H7 (cell line): Measurements from ENCODE around the gene PPP1R15B. TPM values are rescaled to one million over a fixed set of nuclear protein-coding genes. Genes with fewer than 3 reads are reported as not detected.
A peak's percentile ranks its signal among the peaks of the same experiment; 100 is the strongest.

ENCODE experiments used
- DNase-seq: peaks from one replicate; pipeline ENCODE4 v3.0.0; 2012
- H3K27me3 ChIP-seq: 2 replicates; pipeline ENCODE4 v1.6.0; 2011; ENCODE audit warnings: mild to moderate bottlenecking, low read length; ENCODE audit not compliant: control insufficient read depth, insufficient read depth
- H3K36me3 ChIP-seq: replicated peaks from 2 replicates; pipeline ENCODE4 v1.5.1; 2011; ENCODE audit warnings: low read length; ENCODE audit not compliant: control insufficient read depth, insufficient read depth
- H3K4me3 ChIP-seq: 2 replicates; pipeline ENCODE4 v1.5.1; 2011; ENCODE audit warnings: low read depth, mild to moderate bottlenecking, control low read depth, low read length, moderate library complexity; ENCODE audit not compliant: insufficient read depth
- total RNA-seq: library from RNA; depleted of rRNA; stranded (reverse); fragments of >200 nt; shearing (Covaris generic); gene quantifications from 2 replicates; pipeline ENCODE4 v1.2.3, GENCODE V29; 2014; rRNA removed

Gene PPP1R15B
- total RNA-seq, 1 experiment from 2014 or later: 37.1 TPM

- Histone ChIP-seq H3K27me3 (peaks cover 10% of the 10 kb centered on the region), H3K36me3 (no peaks in the 10 kb centered on the region), H3K4me3 (no peak overlapping the region)
- peak; percentile 24 for DNase-seq
These were observed 49.8 kb downstream of the PPP1R15B start for GRCh38 chr1:204361781-204362180.

- no peaks in the 10 kb centered on the region for H3K36me3 ChIP-seq
- peaks cover 10% of the 10 kb centered on the region for H3K27me3 ChIP-seq
- H3K4me3 ChIP-seq: no peak overlapping the region
- peak; percentile 27 for DNase-seq
These were observed 50.3 kb downstream of the PPP1R15B start for GRCh38 chr1:204361341-204361771.

GRCh38 chr1:204360314-204360713 lies 51.3 kb downstream of the PPP1R15B start:
- DNase-seq: no peak
- Histone ChIP-seq H3K27me3 (peaks cover 10% of the 10 kb centered on the region), H3K4me3 (no peak overlapping the region), H3K36me3 (no peaks in the 10 kb centered on the region)

- peak; percentile 74 for DNase-seq
- H3K36me3 ChIP-seq: no peaks in the 10 kb centered on the region
- peaks cover 10% of the 10 kb centered on the region for H3K27me3 ChIP-seq
- peak within 1 kb of the TSS; percentile 12; the same call in 1 of the 2 replicates for H3K4me3 ChIP-seq
These were observed 52.0 kb downstream of the PPP1R15B start, which contains the start of gene PLEKHA6 for GRCh38 chr1:204359474-204360255. Gene PLEKHA6 (minus strand): TSS chr1:204359929. CDS start chr1:204273727, 86,202 bp downstream.

- H3K27me3 ChIP-seq: peaks cover 10% of the 10 kb centered on the region
- no peak for DNase-seq
- no peak overlapping the region for H3K4me3 ChIP-seq
These were observed 52.5 kb downstream of the PPP1R15B start for GRCh38 chr1:204359131-204359473.

GRCh38 chr1:204358605-204359004 lies 53.0 kb downstream of the PPP1R15B start:
- Histone ChIP-seq H3K4me3 (no peak overlapping the region), H3K36me3 (no peaks in the 10 kb centered on the region)

More at GRCh38 chr1:204359131-204359473, 52.5 kb downstream of the PPP1R15B start:
- H3K36me3 ChIP-seq: no peaks in the 10 kb centered on the region

GRCh38 chr1:204357551-204358490 lies 53.8 kb downstream of the PPP1R15B start:
- H3K4me3 ChIP-seq: no peak overlapping the region
- peaks cover 6% of the 10 kb centered on the region for H3K27me3 ChIP-seq
- H3K36me3 ChIP-seq: no peaks in the 10 kb centered on the region
- peak; percentile 73 for DNase-seq

More at GRCh38 chr1:204358605-204359004, 53.0 kb downstream of the PPP1R15B start:
- peak; percentile 50 for DNase-seq
- H3K27me3 ChIP-seq: peaks cover 10% of the 10 kb centered on the region

GRCh38 chr1:204356997-204357396 lies 54.6 kb downstream of the PPP1R15B start:
- H3K4me3 ChIP-seq: no peak overlapping the region

GRCh38 chr1:204355913-204356312 lies 55.7 kb downstream of the PPP1R15B start:
- DNase-seq: no peak
- Histone ChIP-seq H3K4me3 (no peak overlapping the region), H3K27me3 (peaks cover 2% of the 10 kb centered on the region), H3K36me3 (no peaks in the 10 kb centered on the region)

More at GRCh38 chr1:204356997-204357396, 54.6 kb downstream of the PPP1R15B start:
- H3K36me3 ChIP-seq: no peaks in the 10 kb centered on the region
- peaks cover 2% of the 10 kb centered on the region for H3K27me3 ChIP-seq
- DNase-seq: no peak

- no peak for DNase-seq
- Histone ChIP-seq H3K4me3 (no peak overlapping the region), H3K27me3 (peaks cover 2% of the 10 kb centered on the region), H3K36me3 (no peaks in the 10 kb centered on the region)
These were observed 57.0 kb downstream of the PPP1R15B start for GRCh38 chr1:204354579-204354978.

Other genes starting within 250 kb of the PPP1R15B start
- gene REN, start 245.5 kb downstream of the PPP1R15B start, total RNA-seq: not detected in 2 replicates
- not detected in 2 replicates for gene KISS1, start 215.3 kb downstream of the PPP1R15B start, total RNA-seq
- 0.76 and 1.0 TPM in 2 replicates for gene GOLT1A, start 197.8 kb downstream of the PPP1R15B start, total RNA-seq
- 3.0 and 5.1 TPM in 2 replicates for gene PLEKHA6, start 51.9 kb downstream of the PPP1R15B start, total RNA-seq
- gene PIK3C2B, start 83.0 kb upstream of the PPP1R15B start, total RNA-seq: 14.7 and 18.1 TPM in 2 replicates
- gene MDM4, start 104.6 kb upstream of the PPP1R15B start, total RNA-seq: 15.9 and 17.6 TPM in 2 replicates